K562 (cell line): ENCODE measurements around the gene SAMD4A. TPM values are rescaled to one million over a fixed set of nuclear protein-coding genes. Genes with fewer than 3 reads are reported as not detected.

Source experiments
- ATF2 ChIP-seq: sonication (generic); formaldehyde crosslinking; IDR thresholded peaks from 2 replicates; pipeline ENCODE4 v1.8.1; 2022; ENCODE audit warnings: missing genetic modification reagents
- BRD9 ChIP-seq: fragments of 450-650 bp; IDR thresholded peaks from 2 replicates; pipeline ENCODE4 v1.6.1; 2018; ENCODE audit warnings: low read depth; ENCODE audit not compliant: partially characterized antibody
- CCAR2 ChIP-seq: fragments of 200-400 bp; formaldehyde crosslinking; IDR thresholded peaks from 2 replicates; pipeline ENCODE4 v1.6.1; 2017; ENCODE audit warnings: mild to moderate bottlenecking, low read depth, low read length
- CEBPG ChIP-seq, 3 experiments: fragments of 200-800 bp in 1 of 3; sonication (Bioruptor generic) in 1 of 3; sonication (generic) in 1 of 3; formaldehyde crosslinking in 1 of 3; IDR thresholded peaks in 2 of 3; conservative IDR thresholded peaks in 1 of 3; 2 replicates each; pipeline versions ENCODE4 v1.6.1 to v1.8.0; 2016 to 2022; ENCODE audit warnings: missing compliant biosample characterization in 2 of 3, missing genetic modification characterization in 2 of 3, mild to moderate bottlenecking in 1 of 3, missing genetic modification reagents in 1 of 3
- CHD1 ChIP-seq: fragments of 200-600 bp; sonication (generic); IDR thresholded peaks from one replicate; pipeline ENCODE4 v1.6.1; 2012; ENCODE audit warnings: mild to moderate bottlenecking, moderate library complexity, low read length, inconsistent platforms
- DNMT1 ChIP-seq: fragments of 450-650 bp; IDR thresholded peaks from 2 replicates; pipeline ENCODE4 v1.6.1; 2016; ENCODE audit warnings: antibody characterized with exemption, mild to moderate bottlenecking
- GABPB2 ChIP-seq: fragments of 250-450 bp; sonication (Bioruptor Pico); conservative IDR thresholded peaks from 2 replicates; pipeline ENCODE4 v1.5.1; 2021; ENCODE audit warnings: mild to moderate bottlenecking
- GTF2E2 ChIP-seq: fragments of 200-800 bp; sonication (Bioruptor generic); IDR thresholded peaks from 2 replicates; pipeline ENCODE4 v1.6.1; 2016; ENCODE audit warnings: missing genetic modification characterization, missing compliant biosample characterization
- POLR3G ChIP-seq: IDR thresholded peaks from 2 replicates; pipeline ENCODE4 v1.6.1; 2011; ENCODE audit not compliant: insufficient read length, insufficient replicate concordance; ENCODE audit errors: extremely low read depth
- PRPF4 ChIP-seq: fragments of 200-400 bp; formaldehyde crosslinking; IDR thresholded peaks from one replicate; pipeline ENCODE4 v1.6.1; 2017; ENCODE audit warnings: low read length, low read depth, mild to moderate bottlenecking; ENCODE audit not compliant: insufficient read depth, poor library complexity, severe bottlenecking
- RBM17 ChIP-seq: fragments of 200-400 bp; formaldehyde crosslinking; IDR thresholded peaks from 2 replicates; pipeline ENCODE4 v1.6.1; 2017; ENCODE audit warnings: low read depth, mild to moderate bottlenecking, low read length, borderline replicate concordance
- RUNX1 ChIP-seq: sonication (generic); IDR thresholded peaks from 2 replicates; pipeline ENCODE4 v1.6.1; 2016; ENCODE audit warnings: antibody characterized with exemption, low read depth
- SMARCA5 ChIP-seq: fragments of 450-650 bp; IDR thresholded peaks from 2 replicates; pipeline ENCODE4 v1.6.1; 2016
- TAF9B ChIP-seq: fragments of 450-650 bp; IDR thresholded peaks from 2 replicates; pipeline ENCODE4 v1.6.1; 2018; ENCODE audit warnings: mild to moderate bottlenecking; ENCODE audit not compliant: partially characterized antibody
- ZC3H4 ChIP-seq: sonication (generic); formaldehyde crosslinking; IDR thresholded peaks from 2 replicates; pipeline ENCODE4 v1.9.0; 2021; ENCODE audit warnings: missing genetic modification reagents, borderline replicate concordance
- ZNF41 ChIP-seq: fragments of 250-450 bp; sonication (Bioruptor Pico); conservative IDR thresholded peaks from 2 replicates; pipeline ENCODE4 v1.4.0; 2020; ENCODE audit warnings: mild to moderate bottlenecking
- ZNF561 ChIP-seq: fragments of 450-650 bp; formaldehyde crosslinking; conservative IDR thresholded peaks from 2 replicates; pipeline ENCODE4 v1.4.0; 2020; ENCODE audit warnings: mild to moderate bottlenecking, moderate library complexity
- polyA plus RNA-seq, 8 experiments: library from polyadenylated mRNA; depleted of rRNA in 4 of 8; stranded (reverse) in 5 of 8; unstranded in 3 of 8; fragments of >200 nt; fragmentation: Nextera tagmentation in 2 of 8; fragmentation: Illumina TruSeq in 1 of 8; extraction: Ambion mirVana in 2 of 8; extraction: Trizol in 1 of 8; gene quantifications; 2 replicates each; pipeline versions ENCODE4 v1.2.1 to v1.2.3, GENCODE V29; 2011 to 2014; ENCODE audit warnings: inconsistent platforms in 1 of 8, missing spikeins in 1 of 8
- total RNA-seq, 7 experiments: library from RNA; depleted of rRNA in 6 of 7; stranded (reverse); fragments of >200 nt in 6 of 7; fragmentation: Illumina TruSeq in 2 of 7; extraction: Trizol in 2 of 7; gene quantifications; 2 replicates each; pipeline versions ENCODE4 v1.2.1 to v1.2.3, GENCODE V29; 2011 to 2021; ENCODE audit warnings: low replicate concordance in 1 of 7
- TF ChIP-seq, protein P1 (sequence below): sonication (generic); formaldehyde crosslinking; IDR thresholded peaks from 2 replicates; pipeline ENCODE4 v1.8.1; 2022; ENCODE audit warnings: missing genetic modification reagents
- TF ChIP-seq, protein P2 (sequence below): fragments of 450-650 bp; IDR thresholded peaks from 2 replicates; pipeline ENCODE4 v1.6.1; 2018; ENCODE audit not compliant: partially characterized antibody
- TF ChIP-seq, protein P3 (sequence below): sonication (generic); formaldehyde crosslinking; IDR thresholded peaks from 2 replicates; pipeline ENCODE4 v1.9.0; 2022; ENCODE audit warnings: mild to moderate bottlenecking, missing genetic modification reagents
- TF ChIP-seq, protein P4 (sequence below): sonication (generic); formaldehyde crosslinking; IDR thresholded peaks from 2 replicates; pipeline ENCODE4 v1.5.0; 2020; ENCODE audit warnings: missing genetic modification reagents

Gene SAMD4A
- total and polyA plus RNA-seq, 9 of the 15 experiments (the other 6 are each of a cell fraction or from before 2014, with no cell fraction given): 0.66 to 6.8 (median 3.3) TPM

GRCh38 chr14:54565785-54566409 lies 1.0 kb upstream of the SAMD4A start (continued):
- TF ChIP-seq ATF2: no peak
- TF ChIP-seq, protein P1, sequence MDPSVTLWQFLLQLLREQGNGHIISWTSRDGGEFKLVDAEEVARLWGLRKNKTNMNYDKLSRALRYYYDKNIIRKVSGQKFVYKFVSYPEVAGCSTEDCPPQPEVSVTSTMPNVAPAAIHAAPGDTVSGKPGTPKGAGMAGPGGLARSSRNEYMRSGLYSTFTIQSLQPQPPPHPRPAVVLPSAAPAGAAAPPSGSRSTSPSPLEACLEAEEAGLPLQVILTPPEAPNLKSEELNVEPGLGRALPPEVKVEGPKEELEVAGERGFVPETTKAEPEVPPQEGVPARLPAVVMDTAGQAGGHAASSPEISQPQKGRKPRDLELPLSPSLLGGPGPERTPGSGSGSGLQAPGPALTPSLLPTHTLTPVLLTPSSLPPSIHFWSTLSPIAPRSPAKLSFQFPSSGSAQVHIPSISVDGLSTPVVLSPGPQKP (CRISPR knock-in tag): no peak
- no peak for TF ChIP-seq RBM17
- no peak for TF ChIP-seq PRPF4
- TF ChIP-seq SMARCA5: no peak
- TF ChIP-seq DNMT1: no peak
- TF ChIP-seq, protein P2, sequence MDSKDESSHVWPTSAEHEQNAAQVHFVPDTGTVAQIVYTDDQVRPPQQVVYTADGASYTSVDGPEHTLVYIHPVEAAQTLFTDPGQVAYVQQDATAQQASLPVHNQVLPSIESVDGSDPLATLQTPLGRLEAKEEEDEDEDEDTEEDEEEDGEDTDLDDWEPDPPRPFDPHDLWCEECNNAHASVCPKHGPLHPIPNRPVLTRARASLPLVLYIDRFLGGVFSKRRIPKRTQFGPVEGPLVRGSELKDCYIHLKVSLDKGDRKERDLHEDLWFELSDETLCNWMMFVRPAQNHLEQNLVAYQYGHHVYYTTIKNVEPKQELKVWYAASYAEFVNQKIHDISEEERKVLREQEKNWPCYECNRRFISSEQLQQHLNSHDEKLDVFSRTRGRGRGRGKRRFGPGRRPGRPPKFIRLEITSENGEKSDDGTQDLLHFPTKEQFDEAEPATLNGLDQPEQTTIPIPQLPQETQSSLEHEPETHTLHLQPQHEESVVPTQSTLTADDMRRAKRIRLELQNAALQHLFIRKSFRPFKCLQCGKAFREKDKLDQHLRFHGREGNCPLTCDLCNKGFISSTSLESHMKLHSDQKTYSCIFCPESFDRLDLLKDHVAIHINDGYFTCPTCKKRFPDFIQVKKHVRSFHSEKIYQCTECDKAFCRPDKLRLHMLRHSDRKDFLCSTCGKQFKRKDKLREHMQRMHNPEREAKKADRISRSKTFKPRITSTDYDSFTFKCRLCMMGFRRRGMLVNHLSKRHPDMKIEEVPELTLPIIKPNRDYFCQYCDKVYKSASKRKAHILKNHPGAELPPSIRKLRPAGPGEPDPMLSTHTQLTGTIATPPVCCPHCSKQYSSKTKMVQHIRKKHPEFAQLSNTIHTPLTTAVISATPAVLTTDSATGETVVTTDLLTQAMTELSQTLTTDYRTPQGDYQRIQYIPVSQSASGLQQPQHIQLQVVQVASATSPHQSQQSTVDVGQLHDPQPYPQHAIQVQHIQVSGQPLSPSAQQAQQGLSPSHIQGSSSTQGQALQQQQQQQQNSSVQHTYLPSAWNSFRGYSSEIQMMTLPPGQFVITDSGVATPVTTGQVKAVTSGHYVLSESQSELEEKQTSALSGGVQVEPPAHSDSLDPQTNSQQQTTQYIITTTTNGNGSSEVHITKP: peak; percentile 62
- TF ChIP-seq POLR3G: no peak
- TF ChIP-seq, protein P3, sequence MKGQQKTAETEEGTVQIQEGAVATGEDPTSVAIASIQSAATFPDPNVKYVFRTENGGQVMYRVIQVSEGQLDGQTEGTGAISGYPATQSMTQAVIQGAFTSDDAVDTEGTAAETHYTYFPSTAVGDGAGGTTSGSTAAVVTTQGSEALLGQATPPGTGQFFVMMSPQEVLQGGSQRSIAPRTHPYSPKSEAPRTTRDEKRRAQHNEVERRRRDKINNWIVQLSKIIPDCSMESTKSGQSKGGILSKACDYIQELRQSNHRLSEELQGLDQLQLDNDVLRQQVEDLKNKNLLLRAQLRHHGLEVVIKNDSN: no peak
- no peak for TF ChIP-seq CCAR2
- TF ChIP-seq CHD1: no peak
- no peak for TF ChIP-seq GTF2E2 (tag)
- TF ChIP-seq CEBPG (CRISPR knock-in tag; IDR thresholded peaks at IDR 0.05): peak; percentile 26; the same call in 1 of the 2 replicates
- no peak for TF ChIP-seq CEBPG (tag; conservative IDR thresholded peaks at IDR 0.05 in 1 of 2, IDR thresholded peaks at IDR 0.05 in 1 of 2)
- TF ChIP-seq ZNF41 (CRISPR knock-in tag): no peak
- TF ChIP-seq, protein P4, sequence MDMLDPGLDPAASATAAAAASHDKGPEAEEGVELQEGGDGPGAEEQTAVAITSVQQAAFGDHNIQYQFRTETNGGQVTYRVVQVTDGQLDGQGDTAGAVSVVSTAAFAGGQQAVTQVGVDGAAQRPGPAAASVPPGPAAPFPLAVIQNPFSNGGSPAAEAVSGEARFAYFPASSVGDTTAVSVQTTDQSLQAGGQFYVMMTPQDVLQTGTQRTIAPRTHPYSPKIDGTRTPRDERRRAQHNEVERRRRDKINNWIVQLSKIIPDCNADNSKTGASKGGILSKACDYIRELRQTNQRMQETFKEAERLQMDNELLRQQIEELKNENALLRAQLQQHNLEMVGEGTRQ (CRISPR knock-in tag): no peak
- TF ChIP-seq GABPB2 (CRISPR knock-in tag): no peak
- TF ChIP-seq ZC3H4 (CRISPR knock-in tag): no peak
- TF ChIP-seq ZNF561: no peak
- no peak for TF ChIP-seq RUNX1
- no peak for TF ChIP-seq BRD9
- peak; percentile 35 for TF ChIP-seq TAF9B
